ENCODE data around the gene SLC28A1.

Gene SLC28A1

GRCh38 chr15:84859144-84859543 lies 25.3 kb upstream of the SLC28A1 start:
- no peak for TF ChIP-seq CTCF (IDR thresholded peaks at IDR 0.05; ENCODE audit: extremely low read depth, insufficient read depth, missing control alignments)
- in situ Hi-C loops (cut with MboI; ENCODE audit: low pct_unique_long_range_greater_than_20kb, low sequenced_read_pairs, unreplicated experiment) = no loop called here
- no peak for DNase-seq (ENCODE audit: low spot score)

GRCh38 chr15:84859651-84860050 lies 24.8 kb upstream of the SLC28A1 start:
- in situ Hi-C loops (cut with MboI; ENCODE audit: low pct_unique_long_range_greater_than_20kb, low sequenced_read_pairs, unreplicated experiment) = no loop called here
- no peak for DNase-seq (ENCODE audit: low spot score)
- no peak for TF ChIP-seq CTCF (IDR thresholded peaks at IDR 0.05; ENCODE audit: extremely low read depth, insufficient read depth, missing control alignments)

- TF ChIP-seq CTCF (IDR thresholded peaks at IDR 0.05; ENCODE audit: extremely low read depth, insufficient read depth, missing control alignments) = no peak
- no peak for DNase-seq (ENCODE audit: low spot score)
- in situ Hi-C loops (cut with MboI; ENCODE audit: low pct_unique_long_range_greater_than_20kb, low sequenced_read_pairs, unreplicated experiment) = no loop called here
Observed at GRCh38 chr15:84861781-84862180, 22.7 kb upstream of the SLC28A1 start.

- in situ Hi-C loops (cut with MboI; ENCODE audit: low pct_unique_long_range_greater_than_20kb, low sequenced_read_pairs, unreplicated experiment) = no loop called here
- DNase-seq (ENCODE audit: low spot score) = no peak
- no peak for TF ChIP-seq CTCF (IDR thresholded peaks at IDR 0.05; ENCODE audit: extremely low read depth, insufficient read depth, missing control alignments)
Observed at GRCh38 chr15:84862214-84862975, 22.1 kb upstream of the SLC28A1 start.

GRCh38 chr15:84863565-84864443 lies 20.7 kb upstream of the SLC28A1 start:
- TF ChIP-seq CTCF (IDR thresholded peaks at IDR 0.05; ENCODE audit: extremely low read depth, insufficient read depth, missing control alignments) = no peak
- DNase-seq (ENCODE audit: low spot score) = no peak
- in situ Hi-C loops (cut with MboI; ENCODE audit: low pct_unique_long_range_greater_than_20kb, low sequenced_read_pairs, unreplicated experiment) = no loop called here

- in situ Hi-C loops (cut with MboI; ENCODE audit: low pct_unique_long_range_greater_than_20kb, low sequenced_read_pairs, unreplicated experiment) = no loop called here
Observed at GRCh38 chr15:84864444-84864795, 20.0 kb upstream of the SLC28A1 start.

More at GRCh38 chr15:84864444-84864795, 20.0 kb upstream of the SLC28A1 start:
- TF ChIP-seq CTCF (IDR thresholded peaks at IDR 0.05; ENCODE audit: extremely low read depth, insufficient read depth, missing control alignments) = no peak
- DNase-seq (ENCODE audit: low spot score) = no peak
